Fibroblast of mammary gland (primary cell): Measurements from ENCODE around the gene CD47.

Experiments
- DNase-seq: peaks from one replicate; pipeline ENCODE4 v3.0.0-alpha.2; 2010; ENCODE audit warnings: low read depth
- H3K4me3 ChIP-seq: 2 replicates; pipeline ENCODE4 v1.5.1; 2011; ENCODE audit warnings: low read depth, mild to moderate bottlenecking, low read length, moderate library complexity; ENCODE audit not compliant: control insufficient read depth
- TF ChIP-seq, protein P1 (sequence below): conservative IDR thresholded peaks from 2 replicates; pipeline ENCODE4 v1.5.1; 2011; ENCODE audit warnings: low read depth, low read length, inconsistent platforms; ENCODE audit not compliant: control insufficient read depth, insufficient read depth

Gene CD47

GRCh38 chr3:108024146-108024850 is 66.5 kb downstream of the CD47 start:
- H3K4me3 ChIP-seq: no peak overlapping the region
- peak; percentile 13 for DNase-seq
- TF ChIP-seq, protein P1, sequence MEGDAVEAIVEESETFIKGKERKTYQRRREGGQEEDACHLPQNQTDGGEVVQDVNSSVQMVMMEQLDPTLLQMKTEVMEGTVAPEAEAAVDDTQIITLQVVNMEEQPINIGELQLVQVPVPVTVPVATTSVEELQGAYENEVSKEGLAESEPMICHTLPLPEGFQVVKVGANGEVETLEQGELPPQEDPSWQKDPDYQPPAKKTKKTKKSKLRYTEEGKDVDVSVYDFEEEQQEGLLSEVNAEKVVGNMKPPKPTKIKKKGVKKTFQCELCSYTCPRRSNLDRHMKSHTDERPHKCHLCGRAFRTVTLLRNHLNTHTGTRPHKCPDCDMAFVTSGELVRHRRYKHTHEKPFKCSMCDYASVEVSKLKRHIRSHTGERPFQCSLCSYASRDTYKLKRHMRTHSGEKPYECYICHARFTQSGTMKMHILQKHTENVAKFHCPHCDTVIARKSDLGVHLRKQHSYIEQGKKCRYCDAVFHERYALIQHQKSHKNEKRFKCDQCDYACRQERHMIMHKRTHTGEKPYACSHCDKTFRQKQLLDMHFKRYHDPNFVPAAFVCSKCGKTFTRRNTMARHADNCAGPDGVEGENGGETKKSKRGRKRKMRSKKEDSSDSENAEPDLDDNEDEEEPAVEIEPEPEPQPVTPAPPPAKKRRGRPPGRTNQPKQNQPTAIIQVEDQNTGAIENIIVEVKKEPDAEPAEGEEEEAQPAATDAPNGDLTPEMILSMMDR: no peak

DNA sequence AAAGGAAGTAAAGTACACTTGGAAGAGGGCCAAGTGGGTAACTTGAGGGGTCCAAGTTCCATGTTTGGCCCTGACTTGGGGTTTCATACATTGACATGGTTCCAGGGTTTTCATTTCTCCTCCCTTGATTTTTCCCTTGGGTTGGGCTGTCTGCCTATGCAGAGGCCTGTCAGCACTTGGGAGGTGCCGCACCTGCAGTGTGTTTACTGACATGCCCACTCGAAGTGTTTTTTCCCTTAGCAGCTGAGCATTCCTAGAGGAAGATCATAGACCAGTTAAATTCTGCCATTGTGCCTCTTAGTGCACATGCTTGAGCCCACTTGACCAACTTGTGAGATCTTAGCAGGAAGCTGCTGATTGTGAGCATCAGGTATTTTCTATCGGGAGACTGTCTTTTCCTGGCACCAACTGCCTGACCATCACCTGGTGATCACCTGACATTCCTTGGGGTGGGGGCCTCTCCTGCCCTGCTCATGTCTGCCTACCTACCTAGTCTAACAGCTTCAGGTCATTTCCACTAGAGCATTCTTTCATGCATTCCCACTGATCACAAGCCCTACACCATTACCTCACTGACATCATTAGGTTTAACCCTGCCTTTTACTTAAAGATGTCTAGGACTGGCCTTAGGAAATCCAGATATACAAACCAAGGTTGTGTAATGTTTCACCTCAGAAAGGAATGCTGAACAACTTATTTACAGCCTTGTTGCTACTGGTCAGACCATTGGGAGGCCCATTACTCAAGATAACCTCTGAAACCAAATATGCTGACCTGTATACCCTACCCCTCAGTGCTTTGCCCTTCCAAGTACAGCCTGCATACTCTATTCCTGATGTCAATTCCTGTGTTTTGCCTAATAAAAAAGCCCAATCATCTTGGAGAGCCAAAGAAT is 68.3 kb downstream of the CD47 start:
- DNase-seq: no peak
- no peak overlapping the region for H3K4me3 ChIP-seq
- TF ChIP-seq, protein P1: no peak

DNA sequence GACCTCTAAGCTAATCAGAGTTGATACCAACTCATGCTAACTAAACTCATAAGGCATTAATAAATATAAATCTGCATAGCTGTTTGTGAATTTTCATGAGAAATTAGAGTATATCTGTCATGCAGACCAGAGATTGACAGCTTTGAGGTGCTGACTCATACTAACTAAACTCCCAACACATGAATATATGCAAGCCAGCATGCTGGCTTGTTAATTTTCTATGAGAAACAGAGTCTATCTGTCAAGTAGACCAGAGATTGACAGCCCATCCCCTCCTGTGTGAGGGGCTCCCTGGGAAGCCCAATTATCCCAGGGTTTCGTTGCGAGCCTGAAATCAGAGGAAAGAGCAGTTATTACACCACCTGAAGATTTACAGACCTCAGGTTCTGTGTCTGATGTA is 69.3 kb downstream of the CD47 start:
- DNase-seq: no peak
- H3K4me3 ChIP-seq: no peak overlapping the region
- TF ChIP-seq, protein P1: no peak

DNA sequence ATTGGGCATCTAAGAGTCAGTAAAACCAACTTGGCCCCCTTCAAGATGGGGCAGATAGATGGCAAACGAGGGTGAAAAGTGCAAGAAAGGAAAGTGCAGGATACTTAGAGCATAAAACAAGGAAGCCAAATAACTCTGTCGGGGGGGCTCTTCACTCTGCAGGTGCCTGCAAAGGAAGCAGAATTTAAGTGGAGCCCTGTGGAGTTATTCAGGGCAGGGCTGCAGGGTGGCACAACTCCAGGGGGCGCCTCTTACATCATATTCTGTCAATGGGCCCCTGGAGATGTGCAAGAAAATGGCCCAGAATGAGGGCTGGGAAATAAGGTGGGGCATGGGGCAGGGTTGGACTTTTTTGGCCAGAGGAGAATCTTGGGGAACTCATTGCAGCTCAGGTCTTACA is 69.7 kb downstream of the CD47 start:
- H3K4me3 ChIP-seq: no peak overlapping the region
- DNase-seq: no peak
- TF ChIP-seq, protein P1: no peak

DNA sequence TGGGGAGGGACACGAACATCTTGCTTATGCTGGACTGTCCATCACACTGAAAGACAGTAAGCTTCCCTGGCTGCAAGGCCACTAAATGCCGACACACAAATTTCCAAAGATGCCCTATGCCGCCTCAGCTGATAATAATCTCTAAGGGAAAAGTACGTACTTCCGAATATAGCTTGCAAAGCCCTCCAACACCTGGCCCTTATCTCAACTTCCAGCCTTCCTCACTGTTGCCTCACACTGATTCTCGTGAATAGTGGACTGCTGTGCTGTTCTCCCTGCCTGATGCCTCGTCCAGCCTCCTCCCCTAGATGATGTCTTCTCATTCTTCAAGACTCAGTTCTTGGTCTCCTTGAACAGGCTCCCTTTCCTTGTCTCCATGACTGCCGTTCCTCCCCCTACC is 72.3 kb downstream of the CD47 start:
- DNase-seq: no peak
- TF ChIP-seq, protein P1: no peak

GRCh38 chr3:108017587-108017986 is 73.2 kb downstream of the CD47 start:
- TF ChIP-seq, protein P1: no peak
- no peak for DNase-seq
- no peak overlapping the region for H3K4me3 ChIP-seq

More for the DNA sequence above, 72.3 kb downstream of the CD47 start:
- H3K4me3 ChIP-seq: no peak overlapping the region
